ENCODE data around the gene FRAT2. TPM values are rescaled to one million over a fixed set of nuclear protein-coding genes. Genes with fewer than 3 reads are reported as not detected.

FRAT2 gene
- total RNA-seq, 1 experiment from 2014 or later: 16.6 TPM

GRCh38 chr10:97376413-97376812 is 41.9 kb upstream of the FRAT2 start:
- ChIA-PET CTCF (no interaction called here), POLR2A (interaction anchor here (0.6 kb wide), 1 partner anchor 17 kb away, joined by 8 read pairs; no protein-coding TSS in a partner anchor)
- Mint-ChIP-seq H3K4me1 (ENCODE audit: low read depth, unreplicated experiment) (no peaks in the 10 kb centered on the region), H3K27me3 (ENCODE audit: insufficient read depth, unreplicated experiment) (no peaks in the 10 kb centered on the region), H3K4me3 (ENCODE audit: unreplicated experiment) (no peak overlapping the region), H3K27ac (ENCODE audit: unreplicated experiment) (no peak overlapping the region), H3K9me3 (ENCODE audit: unreplicated experiment) (no peaks in the 10 kb centered on the region), H3K36me3 (ENCODE audit: insufficient read depth, unreplicated experiment) (peaks cover 27% of the 10 kb centered on the region)
- H3K4me3 ChIP-seq (ENCODE audit: low read depth, low read length): no peak overlapping the region
- no peaks in the 10 kb centered on the region for H3K4me1 ChIP-seq
- no peaks in the 10 kb centered on the region for H3K9me3 ChIP-seq
- no peaks in the 10 kb centered on the region for H3K27me3 ChIP-seq (replicated peaks; ENCODE audit: control insufficient read depth, insufficient read depth, low read length)
- TF ChIP-seq, protein P1, sequence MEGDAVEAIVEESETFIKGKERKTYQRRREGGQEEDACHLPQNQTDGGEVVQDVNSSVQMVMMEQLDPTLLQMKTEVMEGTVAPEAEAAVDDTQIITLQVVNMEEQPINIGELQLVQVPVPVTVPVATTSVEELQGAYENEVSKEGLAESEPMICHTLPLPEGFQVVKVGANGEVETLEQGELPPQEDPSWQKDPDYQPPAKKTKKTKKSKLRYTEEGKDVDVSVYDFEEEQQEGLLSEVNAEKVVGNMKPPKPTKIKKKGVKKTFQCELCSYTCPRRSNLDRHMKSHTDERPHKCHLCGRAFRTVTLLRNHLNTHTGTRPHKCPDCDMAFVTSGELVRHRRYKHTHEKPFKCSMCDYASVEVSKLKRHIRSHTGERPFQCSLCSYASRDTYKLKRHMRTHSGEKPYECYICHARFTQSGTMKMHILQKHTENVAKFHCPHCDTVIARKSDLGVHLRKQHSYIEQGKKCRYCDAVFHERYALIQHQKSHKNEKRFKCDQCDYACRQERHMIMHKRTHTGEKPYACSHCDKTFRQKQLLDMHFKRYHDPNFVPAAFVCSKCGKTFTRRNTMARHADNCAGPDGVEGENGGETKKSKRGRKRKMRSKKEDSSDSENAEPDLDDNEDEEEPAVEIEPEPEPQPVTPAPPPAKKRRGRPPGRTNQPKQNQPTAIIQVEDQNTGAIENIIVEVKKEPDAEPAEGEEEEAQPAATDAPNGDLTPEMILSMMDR (IDR thresholded peaks at IDR 0.05; ENCODE audit: insufficient read depth in 1 of 2, low read depth in 1 of 2, low read length in 1 of 2, severe bottlenecking in 1 of 2, unreplicated experiment in 1 of 2): no peak
- DNase-seq: no peak
- BruUV-seq (replicated peaks): no TSS peak
- intact Hi-C loops (cut with micrococcal nuclease; ENCODE audit: unreplicated experiment): no loop called here
- 0 out of 2 replicates have a peak, but pooled peaks cover 2% of the 10 kb centered on the region for H3K36me3 ChIP-seq (ENCODE audit: control insufficient read depth, insufficient read depth, low read length)

DNA sequence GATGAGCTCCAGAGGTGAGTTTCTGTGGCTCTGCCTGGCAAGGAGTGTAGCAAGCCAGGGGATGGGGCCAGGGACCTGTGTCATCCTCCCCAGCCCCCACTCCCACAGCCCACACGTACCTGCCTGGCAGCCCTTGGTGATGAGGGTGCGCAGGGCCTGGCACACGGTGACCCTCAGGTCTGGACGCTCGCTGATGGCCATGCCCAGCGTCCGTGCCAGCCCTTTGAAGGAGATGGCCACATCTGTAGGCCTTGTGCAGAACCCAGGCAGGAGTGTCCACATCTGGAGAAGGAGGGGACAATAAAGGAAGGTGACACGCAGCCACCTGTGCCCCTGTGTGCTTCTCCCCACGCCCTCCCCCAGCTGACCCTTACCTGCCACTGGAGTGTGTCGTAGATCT is 38.9 kb upstream of the FRAT2 start:
- intact Hi-C loops (cut with micrococcal nuclease; ENCODE audit: unreplicated experiment): no loop called here
- H3K4me1 ChIP-seq: no peaks in the 10 kb centered on the region
- H3K4me3 ChIP-seq (ENCODE audit: low read depth, low read length): no peak overlapping the region
- Mint-ChIP-seq H3K27me3 (ENCODE audit: insufficient read depth, unreplicated experiment) (no peaks in the 10 kb centered on the region), H3K9me3 (ENCODE audit: unreplicated experiment) (no peaks in the 10 kb centered on the region), H3K36me3 (ENCODE audit: insufficient read depth, unreplicated experiment) (peaks cover 45% of the 10 kb centered on the region), H3K27ac (ENCODE audit: unreplicated experiment) (no peak overlapping the region), H3K4me1 (ENCODE audit: low read depth, unreplicated experiment) (no peaks in the 10 kb centered on the region), H3K4me3 (ENCODE audit: unreplicated experiment) (no peak overlapping the region)
- ChIA-PET POLR2A (no interaction called here), CTCF (no interaction called here)
- H3K36me3 ChIP-seq (ENCODE audit: control insufficient read depth, insufficient read depth, low read length): peaks cover 4% of the 10 kb centered on the region; the same call in 1 of the 2 replicates
- no peaks in the 10 kb centered on the region for H3K9me3 ChIP-seq
- BruUV-seq (replicated peaks): no TSS peak
- TF ChIP-seq, protein P1 (IDR thresholded peaks at IDR 0.05; ENCODE audit: insufficient read depth in 1 of 2, low read depth in 1 of 2, low read length in 1 of 2, severe bottlenecking in 1 of 2, unreplicated experiment in 1 of 2): no peak
- no peak for DNase-seq
- H3K27me3 ChIP-seq (replicated peaks; ENCODE audit: control insufficient read depth, insufficient read depth, low read length): no peaks in the 10 kb centered on the region

DNA sequence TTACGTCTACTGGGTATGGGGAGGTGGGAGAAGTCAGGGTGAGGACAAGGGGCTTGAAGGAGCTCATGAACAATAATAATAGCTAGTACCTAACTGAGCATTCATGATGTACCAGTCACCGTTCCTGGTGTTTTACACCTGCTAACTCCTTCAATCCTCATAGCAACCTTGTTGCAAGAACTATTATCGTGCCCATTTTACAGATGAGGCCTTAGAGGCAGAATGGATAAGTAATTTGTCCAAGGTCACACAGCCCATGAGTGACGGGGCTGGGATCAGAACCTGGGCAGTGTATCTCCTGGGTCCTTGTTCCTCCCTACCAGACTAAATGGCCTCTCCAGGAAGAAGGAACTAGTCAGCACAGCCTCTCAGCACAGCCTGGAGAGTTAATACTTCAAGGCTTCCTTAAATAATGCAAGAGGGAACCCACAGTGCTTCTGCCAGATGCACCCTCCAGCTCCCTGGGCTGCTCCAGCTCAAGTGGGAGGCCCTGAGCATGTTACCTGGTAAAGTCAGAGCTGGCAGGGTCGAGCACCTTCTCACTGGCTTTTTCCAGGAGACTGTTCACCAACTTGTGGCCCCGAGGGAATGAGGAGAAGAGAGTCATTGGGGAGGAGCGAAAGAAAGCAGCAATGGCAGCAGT is 37.8 kb upstream of the FRAT2 start:
- no peaks in the 10 kb centered on the region for H3K9me3 Mint-ChIP-seq (ENCODE audit: unreplicated experiment)
- CTCF ChIA-PET: no interaction called here

More for the DNA sequence above, 37.8 kb upstream of the FRAT2 start:
- H3K4me1 Mint-ChIP-seq (ENCODE audit: low read depth, unreplicated experiment): no peaks in the 10 kb centered on the region
- H3K27ac Mint-ChIP-seq (ENCODE audit: unreplicated experiment): no peak overlapping the region
- peaks cover 4% of the 10 kb centered on the region; the same call in 1 of the 2 replicates for H3K36me3 ChIP-seq (ENCODE audit: control insufficient read depth, insufficient read depth, low read length)
- BruUV-seq (replicated peaks): no TSS peak
- H3K27me3 Mint-ChIP-seq (ENCODE audit: insufficient read depth, unreplicated experiment): no peaks in the 10 kb centered on the region
- no peaks in the 10 kb centered on the region for H3K27me3 ChIP-seq (replicated peaks; ENCODE audit: control insufficient read depth, insufficient read depth, low read length)
- H3K4me3 Mint-ChIP-seq (ENCODE audit: unreplicated experiment): no peak overlapping the region
- no peaks in the 10 kb centered on the region for H3K9me3 ChIP-seq
- POLR2A ChIA-PET: interaction anchor here (0.5 kb wide), 1 partner anchor 13 kb away, joined by 5 read pairs; no protein-coding TSS in a partner anchor
- H3K4me1 ChIP-seq: no peaks in the 10 kb centered on the region
- no peak overlapping the region for H3K4me3 ChIP-seq (ENCODE audit: low read depth, low read length)
- TF ChIP-seq, protein P1 (IDR thresholded peaks at IDR 0.05; ENCODE audit: insufficient read depth in 1 of 2, low read depth in 1 of 2, low read length in 1 of 2, severe bottlenecking in 1 of 2, unreplicated experiment in 1 of 2): no peak
- intact Hi-C loops (cut with micrococcal nuclease; ENCODE audit: unreplicated experiment): no loop called here
- no peak for DNase-seq
- H3K36me3 Mint-ChIP-seq (ENCODE audit: insufficient read depth, unreplicated experiment): peaks cover 42% of the 10 kb centered on the region

All from Caco-2 (cell line).